SH-SY5Y (cell line): Measurements from ENCODE around the gene CEACAM16.

ENCODE experiments used
- GATA2 ChIP-seq: IDR thresholded peaks from 2 replicates; pipeline ENCODE4 v1.6.1; 2011; ENCODE audit warnings: mild to moderate bottlenecking, low read depth, low read length
- GATA3 ChIP-seq: IDR thresholded peaks from 2 replicates; pipeline ENCODE4 v1.6.1; 2011; ENCODE audit warnings: low read depth, mild to moderate bottlenecking, low read length, moderate library complexity

DNA sequence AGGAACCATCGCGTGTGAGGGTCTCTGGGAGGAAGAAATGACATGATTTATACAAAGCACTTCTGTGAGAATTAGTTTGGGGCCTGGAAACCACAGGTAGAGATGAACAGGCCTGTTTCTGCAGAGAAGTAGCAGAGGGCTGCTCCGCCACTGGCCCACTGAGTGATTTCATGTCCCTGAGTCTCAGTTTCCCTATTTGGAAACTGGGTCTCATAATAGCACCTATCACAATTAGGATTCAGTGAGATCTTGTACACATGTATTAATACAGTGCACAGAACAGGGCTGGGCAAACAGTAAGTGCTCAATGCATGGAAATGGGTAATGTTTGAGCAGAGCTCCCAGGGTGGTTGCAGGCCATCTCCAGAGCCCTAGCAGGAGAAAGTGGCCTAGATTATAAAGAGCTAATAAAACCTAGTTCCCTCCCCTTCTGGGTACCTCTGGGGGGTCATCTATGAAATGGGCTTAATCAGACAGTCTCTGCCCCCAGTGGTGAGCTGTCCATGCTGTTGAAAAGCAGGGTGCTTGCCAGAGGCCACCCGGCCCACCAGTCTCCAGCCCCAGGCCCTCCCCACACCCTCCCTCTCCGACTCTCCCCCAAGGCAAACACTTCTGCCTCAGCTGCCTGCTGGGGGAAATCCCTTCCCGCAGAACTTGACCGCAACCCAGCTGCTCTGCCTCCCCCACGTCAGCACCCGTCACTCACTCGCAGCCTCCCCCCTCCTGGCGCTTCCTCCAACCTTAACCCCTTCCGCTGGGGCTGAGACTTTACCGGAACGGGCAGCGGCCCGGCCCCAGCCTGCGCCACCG lies 54.1 kb downstream of the CEACAM16 start:
- TF ChIP-seq GATA3 (no peak), GATA2 (no peak)
